NCI-H1105 (cell line): ENCODE measurements around the gene LMX1A.

Experiments used
- DNase-seq: peaks from one replicate; lab custom pipeline; 2025; lab: John Stamatoyannopoulos, UW

The LMX1A gene

GRCh38 chr1:165218731-165219130 lies 137.8 kb downstream of the LMX1A start:
- no peak for DNase-seq

DNA sequence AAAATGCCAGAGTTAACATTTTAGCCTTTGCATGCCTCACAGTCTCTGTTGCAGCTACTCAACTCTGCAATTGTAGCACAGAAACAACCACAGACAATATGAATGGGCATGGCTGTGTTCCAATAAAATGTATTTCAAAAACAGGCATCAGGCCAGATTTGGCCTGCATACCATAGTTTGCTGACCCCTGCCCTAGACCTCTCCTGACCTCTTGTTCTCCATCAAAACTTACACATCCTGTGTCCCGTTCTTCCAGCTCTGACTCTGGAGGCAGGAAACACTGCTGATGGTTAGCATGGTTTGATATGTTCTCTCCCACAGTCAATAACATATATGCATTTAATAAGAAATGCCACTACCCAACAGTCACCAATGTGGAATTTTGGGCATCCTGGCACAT lies 138.6 kb downstream of the LMX1A start:
- DNase-seq = no peak

DNA sequence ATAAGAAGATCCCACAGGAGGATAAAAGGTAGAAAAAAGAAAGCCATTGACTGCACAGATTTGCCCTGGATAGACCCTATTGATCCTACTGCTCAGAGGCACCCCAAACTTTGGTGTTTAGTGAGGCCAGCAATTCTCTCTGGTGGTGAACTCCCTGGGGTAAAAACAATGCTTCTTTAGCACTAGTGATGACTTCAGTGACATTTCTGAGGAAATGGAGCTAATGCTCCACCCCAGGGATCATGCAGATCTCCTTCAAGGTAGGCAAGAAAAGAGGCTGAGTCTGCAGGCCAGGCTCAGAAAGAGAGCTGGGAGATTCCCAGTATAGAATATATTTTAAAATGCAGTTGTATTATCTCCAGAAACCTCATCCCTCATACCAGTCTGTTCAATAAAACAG lies 140.3 kb downstream of the LMX1A start:
- no peak for DNase-seq

GRCh38 chr1:165215676-165216075 lies 140.8 kb downstream of the LMX1A start:
- no peak for DNase-seq

GRCh38 chr1:165212229-165212628 lies 144.3 kb downstream of the LMX1A start:
- DNase-seq = no peak

DNA sequence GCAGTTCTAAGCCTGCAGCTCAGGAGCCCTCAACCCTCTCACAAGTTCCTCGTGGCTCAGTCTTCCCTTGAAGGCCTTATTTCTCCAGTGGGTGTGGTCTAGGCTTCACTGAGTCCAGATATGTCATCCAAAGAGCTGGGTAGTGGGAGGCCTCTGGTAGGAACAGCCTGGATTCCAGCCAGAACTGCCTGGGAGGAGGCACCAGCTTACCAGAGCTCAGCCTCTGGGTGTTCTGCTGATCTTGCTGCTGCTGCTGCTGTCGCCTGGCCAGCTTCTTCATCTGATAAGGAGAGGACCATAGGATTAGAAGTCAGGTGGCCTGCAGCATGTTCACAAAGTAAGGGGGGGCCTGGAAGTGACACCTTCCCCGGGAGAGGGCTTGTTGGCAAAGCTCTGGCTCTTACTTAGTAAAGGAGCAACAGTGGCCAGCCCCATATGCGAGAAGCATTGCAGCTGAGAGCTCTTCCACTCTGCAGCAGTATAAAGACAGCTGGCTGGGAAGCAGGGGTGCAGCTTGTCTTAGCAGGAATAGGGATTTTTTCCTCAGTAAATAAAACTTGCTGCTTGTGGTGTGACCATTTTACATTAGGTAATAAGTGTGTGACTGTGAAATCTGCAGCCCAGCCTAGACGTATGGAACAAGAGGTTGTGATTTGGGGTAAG lies 148.5 kb downstream of the LMX1A start:
- no peak for DNase-seq

GRCh38 chr1:165205145-165205544 lies 151.4 kb downstream of the LMX1A start:
- DNase-seq = no peak

- DNase-seq = no peak
Observed at GRCh38 chr1:165204548-165204947, 152.0 kb downstream of the LMX1A start.

DNA sequence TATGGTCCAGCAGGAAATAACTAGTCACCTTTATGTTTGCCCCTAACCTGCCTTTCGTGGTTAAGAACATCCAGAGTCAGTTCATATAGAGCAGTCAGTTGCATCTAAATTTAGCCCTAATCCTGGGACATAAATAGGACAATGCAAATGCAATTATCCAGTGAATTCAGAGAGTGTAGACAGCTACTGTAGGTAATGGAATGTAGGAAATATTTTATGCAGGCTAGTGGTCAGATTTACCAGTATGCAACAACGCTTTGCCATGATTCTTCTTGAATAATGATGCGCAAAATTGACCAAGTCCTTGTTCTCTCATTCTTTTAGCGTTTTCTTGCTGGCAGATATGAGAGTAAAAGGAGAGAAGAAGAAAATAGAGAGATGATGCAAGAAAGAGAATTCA lies 165.4 kb downstream of the LMX1A start:
- no peak for DNase-seq

DNA sequence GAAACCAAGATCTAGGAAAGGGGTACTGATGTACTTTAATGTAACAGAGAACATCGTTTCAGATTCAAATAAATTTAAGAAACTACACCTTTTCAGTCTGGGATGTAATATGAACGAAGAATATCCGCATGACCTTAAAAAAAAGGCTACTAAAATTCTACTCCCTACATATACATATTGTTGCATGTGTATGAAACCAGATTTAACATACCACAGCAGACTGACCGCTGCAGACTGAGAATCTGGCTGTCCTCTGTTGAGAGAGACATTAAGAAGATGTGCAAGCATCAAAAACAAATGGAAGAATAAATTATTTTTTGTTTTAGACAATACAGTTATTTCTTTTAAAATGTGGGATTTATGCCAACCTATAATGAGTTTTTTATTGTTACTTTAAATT lies 166.6 kb downstream of the LMX1A start:
- no peak for DNase-seq

- no peak for DNase-seq
Observed at GRCh38 chr1:165189011-165189410, 167.5 kb downstream of the LMX1A start.

DNA sequence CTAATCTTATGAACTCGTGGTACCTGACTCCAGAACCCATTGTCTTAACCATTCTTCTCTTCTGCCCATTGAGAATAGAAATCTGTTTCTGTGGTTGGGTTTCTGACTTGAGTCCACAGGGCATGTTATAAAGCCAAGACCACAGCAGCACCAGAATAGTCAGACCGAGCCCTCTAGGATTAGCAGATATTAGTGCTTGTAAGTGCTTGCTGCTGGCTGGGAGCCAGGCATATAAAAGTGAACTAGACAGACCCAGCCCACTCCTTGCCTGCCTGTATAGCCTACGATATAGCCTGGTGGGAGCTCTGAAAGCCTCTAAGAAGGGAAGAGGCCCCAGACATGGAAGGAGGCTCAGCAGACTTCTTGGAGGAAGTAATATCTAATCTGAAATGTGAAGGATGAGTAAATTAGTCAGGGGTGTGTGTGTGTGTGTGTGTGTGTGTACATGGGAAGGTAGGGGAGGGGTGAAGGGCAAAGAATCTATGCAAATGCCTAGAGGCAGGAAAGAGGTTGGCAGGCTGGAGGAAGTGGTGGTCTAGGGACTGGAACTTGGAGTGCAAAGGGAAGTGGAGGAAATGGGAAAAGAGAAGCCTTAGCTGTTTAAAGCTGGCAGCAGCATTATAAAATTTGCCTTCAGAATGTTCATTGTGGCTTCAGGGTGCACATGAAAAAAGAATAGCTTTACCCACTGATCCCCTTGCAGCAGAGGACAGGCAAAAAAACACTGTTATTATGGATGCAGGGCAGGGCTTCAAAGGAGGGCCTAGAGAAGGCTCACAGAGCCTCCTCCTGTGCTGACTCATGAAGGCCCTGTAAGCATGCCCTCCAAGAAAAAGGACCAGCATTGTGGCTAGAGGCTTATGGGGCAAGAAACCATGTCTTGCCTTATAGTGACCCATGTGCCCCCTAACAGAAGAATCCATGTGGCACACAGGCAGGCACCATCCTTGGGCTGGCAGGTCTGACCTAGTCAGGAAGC lies 169.2 kb downstream of the LMX1A start:
- DNase-seq = peak; percentile 53

- DNase-seq = no peak
Observed at GRCh38 chr1:165185161-165185889, 171.2 kb downstream of the LMX1A start.

GRCh38 chr1:165182975-165183374 lies 173.5 kb downstream of the LMX1A start:
- no peak for DNase-seq

- no peak for DNase-seq
Observed at GRCh38 chr1:165179306-165179705, 177.2 kb downstream of the LMX1A start.

DNA sequence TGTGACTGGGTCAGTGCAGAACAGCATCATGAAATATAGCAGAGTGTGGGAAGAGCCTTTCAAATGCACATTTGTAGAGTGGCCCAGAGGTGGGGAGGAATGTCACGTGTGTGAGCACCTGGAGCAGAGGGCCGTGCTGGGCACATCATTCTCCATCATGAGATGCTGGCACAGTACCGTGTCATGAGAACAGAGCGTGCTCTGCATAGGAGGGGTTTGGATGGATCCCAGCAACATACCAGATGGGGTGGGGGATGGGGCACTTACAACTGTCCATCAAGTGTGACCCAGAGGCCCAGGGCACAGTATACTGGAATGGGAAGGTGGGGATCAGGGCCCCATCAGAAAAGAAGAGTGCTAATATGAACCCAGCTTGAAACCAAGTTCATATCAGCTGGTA lies 182.0 kb downstream of the LMX1A start:
- DNase-seq = no peak

DNA sequence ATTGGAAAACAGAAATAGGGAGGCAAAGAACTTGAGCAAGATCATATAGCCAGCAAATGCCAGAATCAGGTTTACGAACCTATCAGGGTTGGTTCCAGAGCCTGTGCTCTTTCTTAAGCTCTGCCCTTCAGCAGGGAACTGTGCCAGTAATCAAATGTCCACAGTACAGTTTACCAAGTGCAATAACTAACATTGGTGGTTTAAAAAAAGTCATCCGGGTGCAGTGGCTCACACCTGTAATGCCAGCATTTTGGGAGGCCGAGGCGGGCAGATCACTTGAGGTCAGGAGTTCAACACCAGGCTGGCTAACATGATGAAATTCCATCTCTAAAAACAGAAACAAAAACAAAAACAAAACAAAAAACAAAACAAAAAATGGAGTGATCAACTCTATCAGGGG lies 182.7 kb downstream of the LMX1A start:
- no peak for DNase-seq

- no peak for DNase-seq
Observed at GRCh38 chr1:165173409-165173808, 183.1 kb downstream of the LMX1A start.

GRCh38 chr1:165172666-165173065 lies 183.8 kb downstream of the LMX1A start:
- no peak for DNase-seq

- no peak for DNase-seq
Observed at GRCh38 chr1:165169729-165170128, 186.8 kb downstream of the LMX1A start.

DNA sequence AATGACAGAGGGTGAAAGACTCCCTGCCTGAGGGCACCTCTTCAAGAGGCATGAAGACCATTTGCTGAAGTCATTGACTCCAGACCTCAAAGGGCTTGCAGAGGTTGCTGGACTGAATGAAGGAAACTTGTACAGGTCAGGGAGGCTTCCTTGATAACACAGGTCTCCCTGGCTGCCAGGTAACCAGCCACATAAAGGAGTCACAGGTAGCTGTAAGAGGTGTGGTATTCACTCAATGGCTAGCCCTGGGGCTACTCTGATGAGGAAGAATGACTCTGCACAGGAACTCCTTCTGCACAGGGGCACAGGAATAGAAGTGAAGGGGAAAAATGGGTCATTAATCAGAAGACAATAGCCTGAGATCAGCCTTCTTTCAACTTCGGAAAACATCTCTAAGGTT lies 187.5 kb downstream of the LMX1A start:
- no peak for DNase-seq

DNA sequence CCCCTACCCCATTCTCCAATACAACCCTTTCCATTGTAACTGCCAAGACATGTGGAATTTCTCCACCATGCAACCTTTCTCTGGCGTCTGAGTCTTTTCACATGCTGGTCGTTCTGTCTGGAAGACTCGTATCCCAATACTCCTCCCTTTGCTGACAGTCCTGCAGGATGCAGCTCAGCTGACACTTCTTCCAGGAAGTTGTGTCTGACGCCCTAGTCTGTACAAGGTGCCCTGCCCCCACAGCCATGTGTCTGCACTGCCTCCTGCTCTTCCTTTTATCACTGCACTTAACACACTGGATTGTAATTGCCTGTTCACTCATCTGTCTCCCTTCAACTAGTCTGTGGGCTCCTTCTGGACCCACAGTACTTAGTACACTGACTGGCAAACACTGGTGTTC lies 188.0 kb downstream of the LMX1A start:
- DNase-seq = no peak
